GM06990 (cell line): ENCODE data around the gene NEURL1B.

Experiments used
- DNase-seq: peaks from one replicate; pipeline ENCODE4 v3.0.0-alpha.2; 2011; ENCODE audit not compliant: insufficient read length; ENCODE audit errors: extremely low read depth
- H3K27me3 ChIP-seq: replicated peaks from 2 replicates; pipeline ENCODE4 v1.6.0; 2011; ENCODE audit warnings: low read length; ENCODE audit not compliant: control insufficient read depth, insufficient read depth
- H3K36me3 ChIP-seq: 2 replicates; pipeline ENCODE4 v1.5.1; 2011; ENCODE audit warnings: low read length; ENCODE audit not compliant: control insufficient read depth, insufficient read depth
- H3K4me3 ChIP-seq: replicated peaks from 2 replicates; pipeline ENCODE4 v1.5.1; 2011; ENCODE audit warnings: low read depth, mild to moderate bottlenecking, control low read depth, low read length
- TF ChIP-seq, protein P1 (sequence below): IDR thresholded peaks from 2 replicates; pipeline ENCODE4 v1.5.1; 2011; ENCODE audit warnings: low read length, control low read depth, mild to moderate bottlenecking, inconsistent platforms; ENCODE audit not compliant: insufficient read depth, poor library complexity, severe bottlenecking

Gene NEURL1B

DNA sequence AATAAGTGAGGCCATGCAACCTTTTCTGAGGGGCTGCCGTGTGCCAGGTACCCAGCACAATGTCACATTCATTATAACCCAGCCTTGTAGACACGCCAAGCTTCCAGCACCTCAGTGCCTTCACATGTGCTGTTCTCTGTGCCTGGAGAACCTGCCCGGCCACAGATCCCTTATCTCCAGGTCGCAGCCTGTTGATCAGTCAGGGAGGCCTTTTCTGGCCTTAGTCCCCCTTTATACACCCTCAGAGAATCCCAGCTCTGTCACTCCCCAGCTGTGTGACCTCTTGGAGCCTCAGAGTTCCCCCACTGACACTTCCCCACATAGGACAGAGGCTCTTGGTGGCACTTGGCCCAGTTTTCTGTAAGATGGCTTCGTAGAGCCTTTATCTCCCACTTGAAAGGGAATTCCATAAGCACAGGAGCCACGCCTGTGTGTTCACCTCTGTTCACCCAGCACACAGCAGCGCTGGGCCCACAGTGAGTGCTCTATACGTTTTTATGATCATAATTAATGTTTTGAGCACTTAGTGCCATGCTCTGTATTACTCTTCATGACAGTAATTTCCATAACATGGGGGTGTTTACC is 38.7 kb downstream of the NEURL1B start:
- no peak overlapping the region for H3K4me3 ChIP-seq
- TF ChIP-seq, protein P1, sequence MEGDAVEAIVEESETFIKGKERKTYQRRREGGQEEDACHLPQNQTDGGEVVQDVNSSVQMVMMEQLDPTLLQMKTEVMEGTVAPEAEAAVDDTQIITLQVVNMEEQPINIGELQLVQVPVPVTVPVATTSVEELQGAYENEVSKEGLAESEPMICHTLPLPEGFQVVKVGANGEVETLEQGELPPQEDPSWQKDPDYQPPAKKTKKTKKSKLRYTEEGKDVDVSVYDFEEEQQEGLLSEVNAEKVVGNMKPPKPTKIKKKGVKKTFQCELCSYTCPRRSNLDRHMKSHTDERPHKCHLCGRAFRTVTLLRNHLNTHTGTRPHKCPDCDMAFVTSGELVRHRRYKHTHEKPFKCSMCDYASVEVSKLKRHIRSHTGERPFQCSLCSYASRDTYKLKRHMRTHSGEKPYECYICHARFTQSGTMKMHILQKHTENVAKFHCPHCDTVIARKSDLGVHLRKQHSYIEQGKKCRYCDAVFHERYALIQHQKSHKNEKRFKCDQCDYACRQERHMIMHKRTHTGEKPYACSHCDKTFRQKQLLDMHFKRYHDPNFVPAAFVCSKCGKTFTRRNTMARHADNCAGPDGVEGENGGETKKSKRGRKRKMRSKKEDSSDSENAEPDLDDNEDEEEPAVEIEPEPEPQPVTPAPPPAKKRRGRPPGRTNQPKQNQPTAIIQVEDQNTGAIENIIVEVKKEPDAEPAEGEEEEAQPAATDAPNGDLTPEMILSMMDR, result no peak
- no peaks in the 10 kb centered on the region for H3K36me3 ChIP-seq
- H3K27me3 ChIP-seq, result no peaks in the 10 kb centered on the region
- no peak for DNase-seq

DNA sequence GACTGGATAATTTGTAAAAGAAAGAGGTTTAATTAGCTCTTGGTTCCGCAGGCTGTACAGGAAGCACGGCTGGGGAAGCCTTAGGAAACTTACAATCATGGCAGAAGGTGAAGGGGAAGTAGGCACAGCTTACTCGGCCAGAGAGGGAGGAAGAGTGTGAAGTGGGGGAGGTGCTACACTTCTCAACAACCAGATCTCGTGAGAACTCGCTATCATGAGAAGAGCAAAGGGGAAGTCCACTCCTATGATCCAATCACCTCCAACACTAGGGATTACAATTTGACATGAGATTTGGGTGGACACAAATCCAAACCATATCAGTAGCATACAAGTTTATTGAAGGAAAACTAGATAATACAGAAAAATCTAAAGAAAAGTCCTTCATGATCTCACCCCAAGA is 39.9 kb downstream of the NEURL1B start:
- Histone ChIP-seq H3K4me3 (no peak overlapping the region), H3K36me3 (no peaks in the 10 kb centered on the region), H3K27me3 (no peaks in the 10 kb centered on the region)
- no peak for DNase-seq
- TF ChIP-seq, protein P1, result no peak

DNA sequence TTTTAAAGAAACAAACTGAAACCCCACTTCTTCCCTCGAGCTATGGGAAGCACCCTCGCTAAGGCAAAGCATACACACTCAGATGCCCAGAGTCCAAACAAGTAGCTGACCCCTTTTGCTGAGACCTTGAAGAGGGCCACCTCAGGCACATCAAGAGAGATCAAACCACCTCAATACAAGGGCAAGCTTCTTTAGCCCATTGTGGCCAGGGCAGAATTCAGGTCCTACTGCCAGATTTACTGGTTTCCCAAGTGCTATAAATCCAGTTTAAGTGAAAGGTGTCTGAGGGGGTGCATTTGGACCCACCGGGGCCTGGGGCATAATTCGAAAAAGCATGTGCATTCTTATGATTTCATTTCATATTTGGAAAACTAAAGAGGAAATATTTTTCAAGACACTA is 40.4 kb downstream of the NEURL1B start:
- Histone ChIP-seq H3K36me3 (no peaks in the 10 kb centered on the region), H3K4me3 (no peak overlapping the region), H3K27me3 (no peaks in the 10 kb centered on the region)
- DNase-seq, result no peak
- TF ChIP-seq, protein P1, result no peak

DNA sequence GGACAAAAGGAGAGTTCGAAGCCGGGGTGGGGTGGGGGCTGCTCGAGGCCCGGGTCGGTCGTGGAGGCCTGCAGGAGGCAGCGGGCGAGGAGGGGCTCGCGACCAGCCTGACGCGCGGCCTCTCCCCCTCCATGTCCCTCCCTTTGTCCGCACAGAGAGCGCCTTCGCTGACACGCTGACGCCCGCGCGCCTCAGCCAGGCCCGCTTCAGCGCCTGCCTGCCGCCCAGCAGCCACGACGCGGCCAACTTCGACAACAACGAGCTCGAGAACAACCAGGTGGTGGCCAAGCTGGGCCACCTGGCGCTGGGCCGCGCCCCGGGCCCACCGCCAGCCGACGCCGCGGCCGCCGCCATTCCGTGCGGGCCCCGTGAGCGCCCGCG is 42.2 kb downstream of the NEURL1B start:
- no peak for DNase-seq
- no peaks in the 10 kb centered on the region for H3K36me3 ChIP-seq
- H3K4me3 ChIP-seq, result no peak overlapping the region
- H3K27me3 ChIP-seq, result no peaks in the 10 kb centered on the region
- TF ChIP-seq, protein P1, result no peak

DNA sequence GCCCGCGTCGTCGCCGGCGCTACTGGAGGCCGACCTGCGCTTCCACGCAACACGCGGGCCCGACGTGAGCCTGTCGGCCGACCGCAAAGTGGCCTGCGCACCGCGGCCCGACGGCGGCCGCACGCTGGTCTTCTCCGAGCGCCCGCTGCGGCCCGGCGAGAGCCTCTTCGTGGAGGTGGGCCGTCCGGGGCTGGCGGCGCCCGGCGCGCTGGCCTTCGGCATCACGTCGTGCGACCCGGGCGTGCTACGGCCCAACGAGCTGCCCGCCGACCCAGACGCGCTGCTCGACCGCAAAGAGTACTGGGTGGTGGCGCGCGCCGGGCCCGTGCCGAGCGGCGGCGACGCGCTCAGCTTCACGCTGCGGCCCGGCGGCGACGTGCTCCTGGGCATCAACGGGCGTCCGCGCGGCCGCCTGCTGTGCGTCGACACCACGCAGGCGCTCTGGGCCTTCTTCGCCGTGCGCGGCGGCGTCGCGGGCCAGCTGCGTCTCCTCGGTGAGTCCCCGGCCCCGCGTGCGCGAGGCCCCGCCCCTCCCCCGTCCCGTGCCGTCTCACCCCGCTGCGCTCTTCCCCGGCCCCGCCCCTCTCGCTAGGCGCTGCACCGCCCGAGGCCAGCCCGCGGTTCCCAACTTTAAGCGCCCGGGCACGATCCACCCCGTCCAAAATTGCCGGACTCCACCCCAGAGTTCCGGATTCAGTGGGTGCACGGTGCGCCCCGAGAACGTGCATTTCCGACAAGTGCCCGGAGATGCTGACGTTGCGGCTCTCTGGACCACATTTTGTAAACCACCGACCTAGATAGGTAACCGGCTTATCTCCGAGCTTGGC is 42.8 kb downstream of the NEURL1B start:
- Histone ChIP-seq H3K4me3 (no peak overlapping the region), H3K27me3 (no peaks in the 10 kb centered on the region), H3K36me3 (no peaks in the 10 kb centered on the region)
- TF ChIP-seq, protein P1, result no peak
- DNase-seq, result no peak

DNA sequence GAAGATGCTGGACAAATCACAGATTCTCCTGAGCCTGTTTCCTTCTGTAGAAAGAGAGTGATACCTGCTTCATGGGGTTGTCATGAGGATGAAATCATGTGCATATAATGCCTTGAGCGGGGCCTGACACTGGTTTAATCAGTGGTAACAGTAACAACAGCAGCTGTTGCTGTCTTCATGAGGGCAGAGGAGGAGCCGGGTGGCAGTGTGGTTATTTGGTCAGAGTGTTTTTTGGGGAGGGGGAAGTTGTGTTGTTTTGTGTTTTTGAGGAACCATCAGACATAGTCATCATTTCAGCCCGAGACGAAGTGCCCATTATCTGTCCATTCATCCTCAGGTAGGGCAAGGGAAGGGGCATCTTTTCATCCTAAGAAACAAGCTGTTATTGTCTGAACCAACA is 44.0 kb downstream of the NEURL1B start:
- TF ChIP-seq, protein P1, result no peak
- no peak for DNase-seq
- no peak overlapping the region for H3K4me3 ChIP-seq
- no peaks in the 10 kb centered on the region for H3K36me3 ChIP-seq
- no peaks in the 10 kb centered on the region for H3K27me3 ChIP-seq
